Fibroblast of the conjunctiva (primary cell): ENCODE results near the gene GSTM3.

Source experiments
- DNase-seq: peaks from one replicate; pipeline ENCODE4 v3.0.0-alpha.2; 2010; ENCODE audit warnings: low read depth

Gene GSTM3

DNA sequence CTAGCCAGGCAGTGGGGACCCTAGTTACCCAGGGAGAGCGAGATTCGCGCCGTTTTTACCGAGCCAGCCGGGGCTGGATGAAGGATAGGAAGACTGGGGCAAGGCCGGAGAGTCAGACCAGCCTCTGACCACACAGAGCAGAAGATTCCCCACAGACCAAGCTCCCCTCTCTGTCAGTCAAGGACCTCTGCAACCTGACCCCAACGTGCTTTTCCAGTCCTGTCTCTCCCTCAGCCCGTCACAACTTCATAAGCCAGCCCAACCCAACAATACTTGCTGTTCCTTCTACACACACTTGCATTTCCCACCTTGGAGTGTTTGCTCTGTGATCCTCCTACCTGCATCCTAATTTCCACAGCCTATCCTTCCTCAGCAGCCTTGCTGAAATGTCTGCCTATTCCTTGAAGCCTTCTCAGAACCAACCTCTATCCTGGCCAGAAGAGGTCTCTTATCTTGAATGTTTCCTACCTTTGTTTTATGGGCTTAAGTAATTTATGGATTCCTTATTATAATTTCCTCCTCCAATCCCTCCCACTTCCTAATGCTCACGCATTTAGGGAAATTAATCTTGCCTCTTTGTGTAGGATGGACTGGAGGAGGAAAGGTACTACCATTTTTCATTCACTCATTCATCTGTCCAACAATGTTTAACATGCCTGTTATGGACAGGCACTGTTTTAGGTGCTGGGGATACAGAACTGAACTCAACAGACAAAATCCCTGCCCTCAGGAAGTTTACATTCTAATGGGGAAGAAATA is at the start of gene GSTM3:
GSTM3 (minus strand) TSS at position 424 of the 759 bp plus-strand sequence. CDS start 751 bp downstream, outside the sequence.
- DNase-seq = no peak

DNA sequence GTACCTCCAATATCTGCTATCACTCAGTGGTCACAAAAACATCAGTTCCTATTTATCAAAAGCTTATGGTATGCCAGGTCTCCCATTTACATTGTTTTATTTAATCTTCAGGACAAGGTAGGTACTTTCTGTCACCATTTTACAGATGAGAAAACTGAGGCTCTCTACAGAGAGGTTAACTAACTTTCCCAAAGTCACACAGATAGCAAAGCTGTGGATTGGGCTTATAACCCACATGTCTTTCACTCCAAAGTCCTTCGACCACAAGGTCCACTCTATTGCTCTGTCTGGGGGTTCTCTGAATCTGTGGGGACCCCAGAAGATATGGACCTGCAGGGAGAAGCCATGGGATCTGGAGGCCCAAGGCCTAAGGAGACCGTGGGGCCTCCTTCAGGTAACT is 49.5 kb upstream of the GSTM3 start:
- DNase-seq = no peak

DNA sequence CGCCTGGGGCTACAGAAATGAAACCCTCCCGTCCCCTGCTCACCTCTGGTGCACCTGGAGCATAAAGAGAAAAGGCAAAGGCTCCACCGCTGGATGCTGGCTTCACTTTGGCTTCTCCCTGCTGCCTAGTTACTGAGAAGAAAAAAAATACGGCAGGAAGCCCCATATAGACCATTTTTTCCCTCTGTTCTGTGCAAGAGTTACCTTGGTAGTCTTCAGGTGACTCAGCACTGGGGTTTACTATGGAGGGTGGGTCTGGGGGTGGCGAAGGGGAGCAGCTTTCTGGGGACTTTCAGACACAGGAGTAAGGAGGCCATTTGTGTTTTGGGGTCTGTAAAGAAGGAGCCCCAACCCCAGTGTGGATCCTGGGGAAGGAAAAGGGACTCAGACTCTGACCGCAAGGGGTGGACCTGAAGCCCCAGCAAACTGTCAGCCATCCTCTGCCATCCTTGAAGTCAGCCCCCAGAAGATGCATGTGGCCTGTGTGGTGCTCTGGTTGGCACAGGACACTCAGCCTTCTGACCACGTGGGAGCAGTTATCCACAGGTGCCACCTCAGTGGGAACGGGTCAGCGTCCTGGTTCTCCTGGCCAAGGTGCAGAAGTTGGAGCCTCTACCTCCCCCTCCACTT is 48.8 kb upstream of the GSTM3 start:
- DNase-seq = no peak

DNA sequence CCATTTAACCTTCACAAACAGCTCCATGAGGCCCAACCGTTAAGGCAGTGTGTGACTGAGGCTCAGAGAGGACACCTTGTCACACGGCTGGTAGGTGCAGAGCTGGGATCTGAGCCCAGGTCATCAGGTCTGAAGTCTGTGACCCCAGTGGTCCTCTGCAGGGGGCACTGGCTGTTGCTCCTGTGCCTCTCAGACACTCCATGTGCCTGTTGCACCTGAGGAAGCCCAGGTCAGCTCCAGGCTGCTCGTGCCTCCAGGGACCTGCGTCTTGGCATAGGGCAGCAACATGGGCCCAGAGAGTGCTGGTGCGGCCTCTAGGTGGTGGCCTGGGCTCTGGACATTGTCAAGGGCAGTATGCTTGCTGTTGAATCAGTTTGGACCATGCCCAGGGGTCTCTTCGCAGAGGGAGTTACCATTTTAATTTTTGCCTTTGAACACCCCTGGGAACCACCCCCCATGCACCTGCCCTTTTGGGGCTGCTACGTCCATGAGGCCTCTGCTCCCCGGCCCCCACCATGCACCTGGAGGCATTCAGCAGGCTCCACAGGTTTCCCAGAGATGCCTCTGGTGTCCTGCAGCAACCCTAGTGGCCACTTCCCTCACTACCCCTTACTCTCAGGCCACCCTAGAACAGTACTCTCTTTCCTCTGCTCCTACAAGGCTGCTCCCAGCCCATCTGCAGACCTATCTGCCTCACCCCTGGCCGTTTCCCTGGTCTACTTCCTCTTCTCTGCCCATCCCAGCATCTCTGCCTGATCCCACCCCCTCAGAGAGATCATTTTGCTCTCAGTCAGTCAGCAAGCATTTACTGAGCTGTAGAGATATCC is 48.1 kb upstream of the GSTM3 start:
- DNase-seq = no peak

DNA sequence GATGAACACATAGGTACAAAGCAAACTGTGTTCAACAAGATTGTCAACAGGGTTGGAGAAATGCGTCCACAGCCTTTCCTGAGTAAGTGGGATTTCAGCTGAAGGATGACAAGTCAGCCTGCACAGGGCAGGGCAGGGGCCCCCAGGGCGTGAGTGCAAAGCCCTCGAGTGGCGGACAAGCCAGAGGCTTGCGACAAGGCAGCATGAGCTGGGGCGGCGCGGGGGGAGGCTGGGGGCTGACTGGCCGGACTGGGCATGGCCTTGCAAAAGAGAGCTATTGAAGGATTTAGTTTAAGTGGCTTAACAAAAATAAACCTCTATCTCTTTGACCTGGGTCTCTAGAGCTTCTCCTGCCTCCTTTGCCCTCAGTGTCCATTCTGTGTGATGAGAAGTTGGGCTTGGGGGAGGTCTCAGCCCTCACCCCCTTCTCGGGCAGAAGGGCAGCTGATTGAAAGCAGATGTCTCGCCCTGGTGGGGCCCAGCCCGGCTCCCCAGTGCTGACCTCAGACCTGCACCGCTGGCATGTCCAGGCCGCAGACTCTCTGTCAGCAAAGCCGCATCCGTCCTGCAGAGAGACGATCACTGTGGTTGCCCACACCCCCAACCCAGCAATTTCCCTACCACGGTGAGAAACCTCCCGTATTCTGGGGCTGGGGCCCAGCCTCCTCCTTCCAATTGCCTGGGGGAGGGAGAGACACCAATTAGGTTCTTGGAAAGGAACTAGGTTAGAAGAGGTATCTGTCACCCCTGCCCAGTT is 47.2 kb upstream of the GSTM3 start:
- no peak for DNase-seq

DNA sequence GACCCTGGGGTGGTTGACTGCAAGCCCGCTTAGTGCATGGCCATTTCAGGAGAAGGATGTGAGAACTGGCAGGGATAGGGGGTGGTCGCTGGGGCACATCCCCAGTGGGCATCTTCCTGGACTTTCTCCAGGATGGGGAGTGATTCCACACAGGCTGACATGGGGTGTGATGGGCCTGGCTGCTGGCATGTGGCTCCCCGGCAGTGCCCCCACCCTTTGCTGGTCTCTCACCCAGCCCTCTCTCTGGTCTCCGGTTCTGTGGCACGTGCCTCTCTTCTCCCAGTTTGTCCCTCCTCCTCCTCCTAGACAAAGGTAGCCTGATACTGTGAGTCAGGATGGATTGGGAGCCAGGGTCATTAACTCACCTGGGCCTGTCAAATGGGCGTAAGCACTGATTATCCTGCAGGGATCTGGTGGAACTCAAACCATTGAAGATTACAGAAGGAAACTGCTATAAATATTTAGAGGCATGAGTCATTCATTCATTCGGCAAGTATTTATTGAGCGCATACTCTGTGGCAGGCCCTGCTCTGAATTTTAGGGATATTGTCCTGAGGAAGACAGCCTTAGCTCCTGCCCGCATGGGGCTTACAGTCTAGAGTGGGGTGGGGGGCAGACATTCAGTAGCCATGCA is 46.5 kb upstream of the GSTM3 start:
- no peak for DNase-seq

DNA sequence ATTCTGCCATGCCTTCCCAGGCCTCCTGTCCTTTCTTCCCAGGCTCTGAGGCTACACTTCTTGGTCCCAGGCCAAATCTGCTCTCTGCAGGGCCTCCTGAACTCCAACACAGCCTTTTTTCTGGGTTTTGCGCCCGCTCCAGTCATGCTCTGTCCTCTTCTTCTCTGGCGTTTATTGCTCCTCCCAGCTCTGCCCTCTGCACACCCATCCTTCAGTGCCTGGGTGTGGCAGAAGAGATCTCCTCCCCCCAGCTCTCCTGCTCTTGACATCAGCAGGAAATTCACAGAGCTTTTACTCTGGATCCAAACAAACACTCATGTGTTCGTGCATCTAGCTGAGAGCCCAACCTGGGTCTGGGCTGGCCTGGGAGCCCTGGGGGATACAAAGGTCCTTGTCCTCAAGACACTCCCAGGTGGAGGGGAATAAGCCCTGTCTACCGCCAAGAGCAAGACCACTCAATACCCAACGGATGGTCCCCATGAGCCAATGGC is 45.7 kb upstream of the GSTM3 start:
- no peak for DNase-seq

DNA sequence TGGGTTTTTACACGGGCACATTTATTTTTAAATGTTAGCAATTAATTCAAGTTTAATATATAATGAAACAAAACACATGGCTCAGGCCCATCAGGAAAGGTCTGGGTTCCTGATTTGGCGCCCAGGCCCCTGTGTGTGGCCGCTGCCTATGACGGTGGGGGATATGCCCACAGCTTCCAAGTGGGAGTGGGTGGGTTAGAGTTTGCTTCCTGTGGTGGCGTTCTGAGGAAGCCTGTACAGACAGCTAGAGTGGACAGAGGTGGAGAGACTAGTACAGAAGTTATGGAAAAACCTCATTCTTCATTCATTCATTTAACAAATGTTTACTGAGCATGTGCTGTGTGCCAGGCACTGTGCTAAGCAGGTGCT is 45.3 kb upstream of the GSTM3 start:
- no peak for DNase-seq

DNA sequence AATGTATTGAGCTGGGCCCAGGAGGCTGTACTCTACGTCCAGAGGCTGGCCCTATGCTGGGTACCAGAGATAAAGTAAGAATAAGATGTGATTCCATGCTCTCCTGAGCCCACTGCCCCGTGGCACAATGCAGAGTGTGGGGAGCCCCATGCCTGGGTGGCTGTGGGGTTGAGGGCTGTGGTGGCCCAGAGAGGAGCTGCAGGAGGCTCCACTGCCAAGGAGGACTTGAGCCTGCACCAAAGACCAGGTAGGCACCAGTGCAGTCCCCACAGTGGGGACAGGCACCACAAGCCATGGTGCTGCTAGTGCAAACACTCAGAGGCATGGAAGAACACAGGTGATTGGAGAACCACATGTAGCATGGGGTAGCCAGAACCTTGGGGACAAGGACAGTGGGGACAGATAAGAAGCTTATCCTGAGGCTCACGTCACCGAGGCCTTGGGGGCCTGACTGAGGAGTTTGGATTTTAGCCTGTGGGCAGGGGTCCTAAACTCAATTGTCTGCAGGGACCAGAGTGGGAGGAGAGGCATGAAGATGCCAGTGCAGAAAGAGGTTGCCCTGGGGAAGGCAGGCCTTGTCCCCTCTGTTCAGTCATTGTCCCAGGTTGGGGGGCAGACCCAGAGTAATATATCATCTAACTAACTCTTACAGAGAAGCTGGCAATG is 44.7 kb upstream of the GSTM3 start:
- no peak for DNase-seq

DNA sequence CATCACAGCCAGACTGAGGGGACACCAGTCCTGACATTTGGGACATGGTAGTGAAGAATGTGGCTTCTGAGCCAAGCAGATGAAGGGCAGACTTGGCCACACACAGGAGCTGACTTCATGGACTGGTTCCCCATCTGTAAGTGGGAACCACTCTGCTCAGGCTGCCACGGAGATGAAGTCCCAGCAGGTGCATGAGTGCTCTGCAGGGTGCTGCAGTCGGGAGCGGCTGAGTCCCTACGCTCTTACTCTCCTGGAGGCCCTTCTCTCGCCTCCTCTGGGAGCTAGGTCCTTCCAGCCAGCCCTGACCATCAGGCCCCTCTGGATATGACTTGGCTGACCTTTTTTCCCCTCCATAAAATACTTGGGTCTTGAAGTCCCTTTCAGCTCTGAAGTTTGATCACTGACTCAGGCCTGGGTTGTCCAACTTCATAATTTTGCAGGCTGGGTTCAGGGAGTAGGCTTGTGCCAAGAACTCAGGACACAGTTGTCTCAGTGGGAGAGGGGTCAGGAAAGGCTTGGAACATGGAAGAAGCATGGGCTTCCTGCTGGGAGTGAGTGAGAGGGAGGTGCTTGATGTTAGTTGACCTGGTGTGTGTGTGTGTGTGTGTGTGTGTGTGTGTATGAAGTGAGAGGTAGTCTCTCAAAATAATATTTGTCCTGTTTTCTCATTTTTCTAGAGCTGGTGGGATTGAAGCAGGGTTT is 43.9 kb upstream of the GSTM3 start:
- DNase-seq = no peak

DNA sequence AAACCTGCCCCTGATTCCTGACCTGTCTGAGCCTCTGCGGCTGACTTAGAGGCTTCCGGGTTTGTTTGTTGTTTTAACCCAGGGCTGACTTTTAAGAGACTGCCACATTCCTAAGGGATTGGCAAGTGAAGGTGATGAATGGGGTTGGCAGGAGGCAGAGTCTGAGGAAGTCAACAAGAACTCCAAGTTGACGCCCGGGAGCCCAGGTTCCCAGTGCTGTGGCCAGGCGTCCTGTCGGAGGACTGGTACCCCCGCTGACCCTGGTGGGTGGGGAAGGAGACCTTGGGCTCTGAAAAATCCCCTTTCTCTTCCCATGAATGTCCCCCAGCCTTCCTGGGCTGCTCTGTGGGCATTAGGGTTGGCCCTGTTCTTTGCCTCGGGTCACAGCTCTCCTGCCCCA is 42.6 kb upstream of the GSTM3 start:
- DNase-seq = no peak

DNA sequence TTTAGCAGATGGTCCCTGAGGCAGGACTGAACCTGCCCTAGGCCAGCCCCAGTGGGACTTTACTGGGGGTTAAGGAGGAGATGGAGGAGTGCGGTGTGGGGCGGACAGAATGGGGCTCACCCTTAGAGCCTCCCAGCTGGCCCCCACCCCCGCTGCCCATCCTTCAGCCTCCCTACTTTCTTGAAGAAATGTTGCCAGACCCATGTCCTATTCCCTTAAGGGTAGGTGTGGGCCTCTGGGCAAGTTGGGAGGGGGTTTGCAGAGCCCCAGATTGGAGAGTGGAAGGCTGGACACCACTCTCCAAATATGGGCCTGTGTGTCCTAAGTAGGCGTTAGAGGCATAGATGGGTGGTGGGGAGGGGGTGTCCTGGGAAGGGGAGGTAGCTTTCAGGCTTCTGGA is 42.1 kb upstream of the GSTM3 start:
- DNase-seq = no peak

DNA sequence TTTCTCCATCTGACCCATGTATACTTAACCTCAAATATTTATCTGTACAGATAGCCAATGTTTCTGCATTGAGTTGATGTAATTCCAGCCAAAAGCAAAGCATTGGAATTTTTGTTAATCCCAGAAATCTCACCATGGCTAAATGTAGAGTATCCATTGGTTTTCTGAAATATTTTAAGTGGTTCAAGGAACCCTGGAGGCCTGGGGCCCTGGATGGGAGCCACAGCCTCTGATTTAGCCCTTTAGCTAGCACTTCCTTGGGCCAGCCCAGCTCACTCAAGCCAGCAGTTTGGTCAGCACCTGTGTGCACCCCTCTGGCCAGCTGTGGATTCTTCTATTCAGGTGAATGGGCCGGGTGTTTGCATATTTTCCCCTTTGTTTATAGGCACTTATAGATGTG is 41.7 kb upstream of the GSTM3 start:
- DNase-seq = no peak

DNA sequence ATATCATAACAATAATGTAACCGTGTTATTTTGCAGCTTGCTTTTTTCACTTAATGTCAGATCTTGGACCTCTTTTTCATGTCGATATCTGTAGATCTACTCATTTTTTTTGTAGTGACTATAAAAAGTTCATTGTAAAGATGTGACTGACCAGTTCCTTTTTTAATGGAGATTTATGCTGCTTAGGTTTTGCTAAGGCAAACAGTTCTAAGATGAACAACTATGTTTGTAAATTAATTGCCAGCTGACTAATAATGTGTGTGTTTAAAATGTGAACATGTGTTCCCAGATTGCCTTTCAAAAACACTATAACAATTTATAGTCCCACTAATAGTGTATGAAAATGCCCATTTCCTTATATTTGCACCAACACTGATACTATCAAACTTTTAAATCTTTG is 41.0 kb upstream of the GSTM3 start:
- no peak for DNase-seq

DNA sequence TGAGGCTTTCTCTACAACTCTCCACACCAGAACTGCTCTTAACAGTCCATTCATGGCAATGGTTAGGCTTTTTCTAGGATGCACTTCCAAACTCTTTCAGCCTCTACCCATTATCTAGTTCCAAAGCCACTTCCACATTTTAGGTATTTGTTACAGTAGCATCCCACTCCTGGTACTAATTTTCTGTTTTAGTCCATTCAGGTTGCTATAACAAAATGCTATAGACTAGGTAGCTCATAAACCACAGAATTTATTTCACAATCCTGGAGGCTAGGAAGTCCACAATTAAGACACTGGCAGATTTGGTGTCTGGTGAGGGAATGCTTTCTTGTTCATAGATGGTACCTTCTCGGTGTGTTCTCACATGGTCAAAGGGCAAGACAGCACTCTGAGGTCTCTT is 40.1 kb upstream of the GSTM3 start:
- DNase-seq = no peak

DNA sequence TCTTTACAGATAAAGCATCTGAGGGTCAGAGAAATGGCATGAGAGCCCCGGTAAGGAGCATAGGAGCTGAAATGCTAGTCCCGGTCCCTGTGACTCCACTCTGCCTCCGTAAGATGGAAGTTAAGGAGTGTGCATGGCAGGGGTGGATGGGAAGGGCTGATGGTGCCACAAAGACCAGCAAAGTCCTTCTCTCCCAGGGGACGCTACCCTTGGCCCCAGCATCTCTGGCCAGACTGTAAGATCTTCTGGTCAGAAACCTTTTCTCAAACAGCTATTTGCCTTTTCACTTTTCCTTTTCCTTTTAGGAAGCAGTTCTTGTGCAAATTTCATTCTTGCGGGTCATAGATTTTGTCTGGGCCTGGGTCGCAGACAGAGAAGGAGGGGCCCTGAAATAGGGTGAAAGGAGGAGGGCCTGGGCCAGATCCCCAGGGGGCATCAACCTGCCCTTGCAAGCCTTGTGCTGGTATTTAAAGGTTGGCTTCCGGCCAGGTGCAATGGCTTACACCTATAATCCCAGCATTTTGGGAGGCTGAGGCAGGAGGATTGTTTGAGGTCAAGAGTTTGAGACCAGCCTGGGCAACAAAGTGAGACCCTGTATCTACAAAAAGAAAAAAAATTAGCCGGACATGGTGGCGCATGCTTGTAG is 37.3 kb upstream of the GSTM3 start:
- DNase-seq = no peak

DNA sequence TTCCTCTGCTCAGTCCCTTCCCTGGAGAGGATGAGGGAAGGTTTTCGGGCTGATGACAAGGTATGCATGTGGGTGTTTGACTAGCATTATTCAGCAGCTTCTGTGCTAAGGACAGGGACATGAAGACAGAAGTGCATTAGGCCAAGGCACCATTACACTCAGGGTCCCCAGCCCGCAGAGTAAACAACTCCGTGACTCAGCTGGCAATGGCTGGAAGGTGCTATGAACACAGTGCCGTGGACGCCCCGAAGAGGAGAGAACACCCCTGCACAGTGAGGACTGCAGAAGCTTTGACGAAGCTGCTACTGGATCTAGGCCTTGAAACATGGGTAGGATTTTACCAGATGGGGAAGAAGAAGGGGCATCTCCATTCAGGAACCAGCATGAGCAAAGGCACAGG is 36.6 kb upstream of the GSTM3 start:
- DNase-seq = no peak

DNA sequence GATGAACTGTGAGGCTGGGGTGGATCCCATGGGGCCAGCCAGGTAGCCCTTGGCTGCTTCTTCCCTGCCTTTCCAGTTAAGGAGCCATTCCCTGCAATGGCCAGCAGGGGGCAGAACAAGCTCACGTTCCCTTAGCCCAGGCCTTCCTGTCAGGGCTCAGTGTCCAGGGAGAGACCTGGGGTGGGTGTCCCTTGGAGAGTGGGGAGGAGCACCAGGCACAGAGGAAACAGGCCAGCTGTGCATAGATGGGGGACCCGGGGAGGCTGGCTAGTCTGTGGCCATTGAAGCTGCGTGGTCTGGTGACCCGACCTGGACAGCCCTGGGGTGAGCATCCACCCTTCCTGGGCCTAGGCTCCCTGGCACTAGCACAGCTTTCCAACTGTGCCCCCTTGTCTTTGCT is 36.1 kb upstream of the GSTM3 start:
- DNase-seq = peak; percentile 68

DNA sequence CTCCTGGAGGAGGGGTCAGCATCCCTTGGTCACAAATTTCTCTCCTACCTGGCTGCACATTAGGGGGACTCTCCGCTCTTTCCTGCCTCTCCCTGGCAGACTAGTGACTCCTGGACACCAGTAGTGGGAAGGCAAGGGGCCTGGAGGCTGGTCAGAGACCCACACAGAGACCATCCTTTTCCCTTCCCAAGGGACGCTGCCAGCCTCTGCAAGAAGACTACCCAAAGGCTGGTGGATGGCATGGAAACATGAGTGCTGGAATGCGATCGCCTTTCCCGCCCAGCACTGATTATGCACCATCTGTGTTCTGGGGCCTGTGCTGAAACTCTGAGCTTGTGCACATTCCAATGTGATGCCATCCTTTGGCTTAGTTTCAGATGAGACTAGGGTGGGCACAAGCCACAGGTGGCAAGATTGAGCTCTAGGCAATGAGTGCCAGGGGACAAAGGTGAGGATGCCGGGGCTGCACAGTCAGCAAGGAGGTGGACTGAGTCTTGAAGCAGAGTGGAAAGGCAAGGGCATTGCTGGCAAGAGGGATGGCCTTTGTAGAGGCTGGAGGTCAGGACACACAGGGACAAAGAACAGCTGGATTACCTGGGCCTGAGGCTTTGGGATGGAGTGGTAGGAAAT is 35.5 kb upstream of the GSTM3 start:
- no peak for DNase-seq

DNA sequence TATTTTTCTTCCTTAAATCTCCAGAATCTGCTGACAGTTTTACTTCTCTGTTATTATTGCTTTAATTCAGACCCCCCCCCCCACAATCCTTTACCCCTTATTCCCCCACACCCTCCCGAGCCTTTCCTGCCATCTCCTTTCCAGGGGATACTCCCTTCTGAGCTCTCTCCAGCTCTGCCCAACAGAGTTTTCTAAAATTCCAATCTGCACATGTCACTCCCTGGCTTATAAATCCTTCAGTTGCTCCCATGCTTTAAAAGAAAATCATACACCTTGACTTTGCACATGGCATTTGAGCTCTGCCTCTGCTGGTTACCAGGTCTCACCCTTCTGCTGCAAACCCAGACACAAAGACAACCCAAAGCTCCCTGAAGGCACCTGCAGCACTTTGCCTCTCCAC is 34.6 kb upstream of the GSTM3 start:
- no peak for DNase-seq
